HG02970 (cell line): ENCODE results near the gene MAGI2.
"Not testable (repeated sequence)": the region's sequence is repeated elsewhere in the genome, so short reads cannot be mapped to it uniquely, and the experiment has no call there.

Experiments
- ATAC-seq: cut with Tn5 transposase; IDR thresholded peaks from one replicate; pipeline ENCODE4 v1.9.1; 2021; ENCODE audit warnings: mild to moderate bottlenecking, moderate library complexity, moderate number of reproducible peaks; ENCODE audit not compliant: unreplicated experiment, low FRiP score

Gene MAGI2

DNA sequence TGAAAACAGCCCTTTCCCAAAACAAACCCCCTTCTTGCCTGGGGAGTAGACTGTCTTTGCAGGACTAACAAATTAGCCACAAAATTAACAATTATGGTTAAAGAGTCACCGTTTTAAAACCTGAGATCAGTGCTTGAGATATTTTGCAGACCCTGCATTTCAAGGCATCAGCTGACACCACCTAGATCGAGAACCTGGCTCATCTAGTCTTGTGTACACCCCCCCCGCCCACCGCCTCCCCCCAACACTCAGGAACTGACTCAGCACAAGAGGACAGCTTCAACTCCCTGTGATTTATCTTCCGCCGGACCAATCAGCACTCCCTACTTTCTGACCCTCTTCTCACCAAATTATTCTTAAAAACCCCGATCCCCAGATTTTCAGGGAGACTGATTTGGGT lies 917.8 kb downstream of the MAGI2 start:
- no peak for ATAC-seq

- no peak for ATAC-seq
These were observed 923.1 kb downstream of the MAGI2 start for GRCh38 chr7:78530351-78530750.

- no peak for ATAC-seq
These were observed 924.1 kb downstream of the MAGI2 start for GRCh38 chr7:78529392-78529791.

- no peak for ATAC-seq
These were observed 924.5 kb downstream of the MAGI2 start for GRCh38 chr7:78528964-78529363.

GRCh38 chr7:78523930-78524329 lies 929.5 kb downstream of the MAGI2 start:
- ATAC-seq: no peak

DNA sequence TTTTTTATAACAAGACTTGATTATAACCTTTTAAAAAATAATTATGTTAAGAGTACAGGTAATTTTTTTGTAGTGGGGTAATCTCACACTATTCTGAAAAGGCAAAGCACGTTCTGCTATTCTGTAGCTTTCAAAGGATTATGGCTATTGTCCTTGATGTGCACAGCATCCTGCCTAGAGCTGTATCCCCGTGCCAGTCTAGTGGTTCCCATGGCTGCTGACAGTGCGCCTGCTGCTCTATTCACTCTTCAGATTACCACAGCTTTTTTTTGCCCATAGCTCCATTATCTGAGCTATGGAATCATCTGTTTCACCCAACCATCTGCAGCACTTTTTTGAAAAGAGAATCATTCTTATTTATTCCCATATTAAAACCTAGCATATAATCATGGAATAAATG lies 931.5 kb downstream of the MAGI2 start:
- no peak for ATAC-seq

- ATAC-seq: no peak
These were observed 937.0 kb downstream of the MAGI2 start for GRCh38 chr7:78516450-78516849.

DNA sequence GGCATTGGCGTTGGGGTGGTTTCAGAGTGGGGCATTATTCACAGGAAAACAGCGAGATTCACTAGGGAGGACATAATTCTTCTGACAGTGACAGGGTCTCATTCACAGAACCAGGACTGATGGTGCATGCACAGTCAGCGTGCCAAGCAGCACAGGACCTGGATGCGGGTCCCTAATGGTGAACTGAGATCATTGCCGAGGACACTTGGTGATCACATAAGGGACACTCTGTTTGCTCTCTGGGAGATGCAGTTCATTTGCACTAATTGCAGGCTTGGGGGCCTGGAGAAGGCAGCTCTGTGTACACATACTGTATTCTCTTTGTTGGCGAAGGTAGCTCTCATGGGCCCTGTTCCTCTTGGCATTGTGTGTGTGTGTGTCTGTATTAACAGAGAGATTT lies 938.8 kb downstream of the MAGI2 start:
- no peak for ATAC-seq

DNA sequence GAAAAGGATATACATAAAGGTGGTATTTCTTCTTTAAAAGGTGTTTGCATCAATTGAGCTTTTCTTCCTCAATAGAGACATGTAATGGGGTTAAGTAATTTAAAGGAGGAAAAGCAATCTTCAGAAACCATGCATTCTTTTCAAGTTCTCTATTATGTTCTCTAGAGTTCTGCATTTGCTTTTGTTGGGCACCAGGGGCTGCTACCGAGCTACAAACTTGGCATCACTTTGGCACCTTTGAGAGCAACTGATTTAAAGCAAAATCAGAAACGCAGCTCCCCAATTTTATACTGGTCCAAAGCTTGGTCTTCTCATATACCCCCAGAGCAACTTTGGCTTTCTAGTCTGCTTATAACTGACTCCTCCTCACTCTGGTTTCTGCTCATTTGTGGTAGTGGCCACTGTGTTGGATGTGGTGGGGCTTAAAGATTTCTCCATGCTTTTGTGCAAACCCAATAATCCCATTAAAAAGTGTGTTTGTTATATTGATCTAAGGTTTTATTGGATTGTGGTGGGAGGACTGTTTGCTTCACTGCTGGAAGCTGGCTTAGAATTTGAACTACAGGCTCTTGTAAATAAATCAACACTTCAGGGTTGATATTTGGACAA lies 942.8 kb downstream of the MAGI2 start:
- no peak for ATAC-seq

DNA sequence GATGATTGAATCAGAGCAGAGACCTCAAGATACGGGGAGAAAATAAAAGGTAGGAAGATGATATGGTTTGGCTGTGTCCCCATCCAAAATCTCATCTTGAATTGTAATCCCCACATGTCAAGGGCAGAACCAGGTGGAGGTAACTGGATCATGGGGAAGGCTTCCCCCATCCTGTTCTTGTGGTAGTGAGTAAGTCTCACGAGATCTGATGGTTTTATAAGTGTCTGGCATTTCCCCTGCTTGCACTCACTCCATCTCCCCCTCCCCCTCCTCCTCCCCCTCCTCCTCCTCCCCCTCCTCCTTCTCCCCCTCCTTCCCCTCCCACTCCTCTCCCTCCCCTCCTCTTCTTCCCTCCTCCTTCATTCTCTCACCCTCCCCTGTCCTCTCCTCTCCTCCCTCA lies 950.2 kb downstream of the MAGI2 start:
- not testable (repeated sequence) for ATAC-seq

- no peak for ATAC-seq
These were observed 952.4 kb downstream of the MAGI2 start for GRCh38 chr7:78501064-78501463.

GRCh38 chr7:78499971-78500370 lies 953.5 kb downstream of the MAGI2 start:
- ATAC-seq: no peak

GRCh38 chr7:78499283-78499682 lies 954.2 kb downstream of the MAGI2 start:
- no peak for ATAC-seq

GRCh38 chr7:78497728-78498427 lies 955.6 kb downstream of the MAGI2 start:
- no peak for ATAC-seq

DNA sequence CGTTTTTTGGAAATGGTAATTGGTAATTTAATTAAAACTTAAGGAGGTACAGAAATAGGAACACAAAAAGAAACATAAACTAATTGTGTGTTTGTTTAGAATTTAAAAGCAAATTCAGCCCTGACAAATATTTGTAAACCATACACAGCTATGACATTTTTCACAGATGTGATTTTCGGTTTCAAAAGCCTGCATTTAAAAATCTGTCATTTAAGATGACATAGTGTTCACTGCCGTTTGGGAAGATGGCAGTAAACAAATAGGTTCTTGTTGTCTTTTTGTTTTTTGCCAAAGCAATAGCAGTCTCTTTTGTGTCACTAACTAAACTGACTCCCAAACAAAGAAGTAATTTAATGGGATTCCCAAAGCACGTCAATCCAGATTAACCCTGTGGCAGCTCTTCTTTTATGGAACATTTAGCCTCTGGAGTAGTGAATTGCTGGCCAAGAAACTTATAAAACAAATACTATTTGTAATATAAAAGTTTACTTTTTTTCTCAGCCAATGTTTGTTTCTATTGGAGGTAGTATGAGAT lies 957.3 kb downstream of the MAGI2 start:
- ATAC-seq: no peak

DNA sequence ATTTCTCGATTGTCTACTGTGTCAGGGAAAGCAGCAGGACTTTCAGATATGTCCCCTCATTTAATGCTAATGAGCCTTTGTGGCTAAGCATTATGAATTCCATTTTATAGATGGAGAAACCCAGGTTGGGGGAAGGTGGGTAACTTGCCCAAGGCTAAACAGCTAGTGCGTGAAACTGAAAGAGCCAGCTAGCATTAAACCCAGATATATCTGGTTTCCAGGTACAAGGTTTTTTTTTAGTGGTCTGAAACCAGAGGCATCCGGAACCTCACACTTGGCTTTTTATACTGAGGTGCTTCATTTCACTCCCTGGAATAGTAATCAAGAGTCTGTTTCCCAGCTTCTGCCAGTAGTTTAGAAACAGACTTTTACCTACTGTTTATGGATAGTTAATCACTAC lies 960.1 kb downstream of the MAGI2 start:
- no peak for ATAC-seq

- ATAC-seq: no peak
These were observed 961.3 kb downstream of the MAGI2 start for GRCh38 chr7:78492146-78492545.

GRCh38 chr7:78490524-78490923 lies 962.9 kb downstream of the MAGI2 start:
- no peak for ATAC-seq

- ATAC-seq: no peak
These were observed 963.8 kb downstream of the MAGI2 start for GRCh38 chr7:78489476-78490240.

- ATAC-seq: no peak
These were observed 966.0 kb downstream of the MAGI2 start for GRCh38 chr7:78487464-78487863.

DNA sequence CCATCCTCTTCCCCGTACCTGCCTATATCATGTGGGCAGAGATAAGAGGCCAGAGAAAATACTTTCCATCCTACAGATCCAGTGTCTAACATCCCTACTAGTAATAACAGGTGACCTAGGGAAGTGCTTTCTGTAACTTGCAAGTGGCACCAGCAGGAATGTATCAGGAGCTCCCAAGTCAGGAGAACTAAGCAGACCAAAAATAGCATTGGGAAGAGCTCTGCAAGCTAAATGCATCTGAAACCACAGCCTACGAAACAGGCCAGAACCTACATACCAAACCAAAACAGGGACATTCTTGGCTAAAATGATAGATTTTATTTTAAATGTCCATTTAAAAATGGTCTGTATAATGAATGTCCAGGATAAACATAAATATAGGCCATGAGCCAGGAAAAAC lies 974.1 kb downstream of the MAGI2 start:
- no peak for ATAC-seq
